Stimulated activated CD8-positive, alpha-beta memory T cell treated with anti-CD3 and anti-CD28 coated beads, Interleukin-7, amount 100 ng/mL, for 4 hours (primary cell): ENCODE results near the gene SNX9.
"Not testable (repeated sequence)": the region's sequence is repeated elsewhere in the genome, so short reads cannot be mapped to it uniquely, and the experiment has no call there.

ENCODE experiments used
- DNase-seq, 2 donors: peaks; one replicate each; pipeline ENCODE4 v3.0.0-alpha.2; 2020; ENCODE audit warnings: low read depth in 2 of 2

SNX9 gene

DNA sequence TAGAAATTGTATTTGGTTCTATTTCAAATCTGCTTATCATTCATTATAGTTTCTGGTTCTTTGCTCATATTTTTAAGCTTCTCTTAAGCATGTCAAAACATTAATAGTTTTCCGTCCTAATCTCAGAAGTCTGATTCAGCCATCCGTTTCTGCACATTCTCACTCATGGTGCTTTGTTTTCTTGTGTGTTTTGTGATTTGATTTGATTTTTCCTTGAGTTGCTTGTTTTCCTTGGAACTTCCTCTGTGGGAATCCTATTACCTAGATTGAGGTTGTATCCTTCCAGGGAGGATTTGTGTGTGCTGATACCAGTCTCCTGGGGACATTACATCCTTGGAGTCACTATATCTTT is 7.9 kb downstream of the SNX9 start:
- DNase-seq: no peak

DNA sequence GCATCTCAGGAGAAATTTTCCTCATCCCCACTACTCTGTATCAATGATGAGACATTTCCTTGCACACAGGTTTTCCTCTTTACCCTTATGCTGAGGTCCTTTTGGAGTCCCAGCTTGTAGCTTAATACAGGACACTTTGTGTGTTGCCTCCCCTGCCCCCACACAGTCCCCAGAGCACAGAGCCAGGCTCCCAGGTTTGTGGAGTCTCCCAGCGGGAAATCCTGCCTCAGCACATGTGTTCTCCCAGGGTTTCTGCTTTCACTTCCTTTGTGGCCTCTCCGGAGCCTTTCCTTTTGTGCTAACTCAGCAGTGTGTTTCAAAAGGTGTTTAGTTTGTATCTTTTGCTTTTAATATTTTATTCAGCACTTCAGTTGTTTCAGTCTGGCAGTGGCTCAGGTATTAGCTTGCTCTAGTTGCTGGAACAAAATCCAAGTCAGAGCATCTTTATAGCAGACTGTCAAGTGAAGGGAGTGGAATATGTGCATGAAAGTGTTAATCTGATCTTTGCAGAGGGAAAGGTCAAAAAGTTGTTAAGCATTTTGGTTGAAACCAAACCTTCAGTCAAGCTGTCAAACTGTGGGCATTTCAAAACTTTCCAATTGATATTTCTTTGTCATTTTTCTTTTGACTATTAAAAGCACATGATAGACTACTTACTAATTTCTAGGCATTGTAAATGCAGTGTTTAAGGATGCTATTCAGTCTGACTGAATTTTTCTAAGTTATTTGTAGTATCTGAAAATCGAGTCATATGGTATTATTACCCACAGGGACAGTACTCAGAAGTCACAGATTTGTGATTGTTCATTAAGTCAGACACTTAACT is 8.6 kb downstream of the SNX9 start:
- DNase-seq: no peak

DNA sequence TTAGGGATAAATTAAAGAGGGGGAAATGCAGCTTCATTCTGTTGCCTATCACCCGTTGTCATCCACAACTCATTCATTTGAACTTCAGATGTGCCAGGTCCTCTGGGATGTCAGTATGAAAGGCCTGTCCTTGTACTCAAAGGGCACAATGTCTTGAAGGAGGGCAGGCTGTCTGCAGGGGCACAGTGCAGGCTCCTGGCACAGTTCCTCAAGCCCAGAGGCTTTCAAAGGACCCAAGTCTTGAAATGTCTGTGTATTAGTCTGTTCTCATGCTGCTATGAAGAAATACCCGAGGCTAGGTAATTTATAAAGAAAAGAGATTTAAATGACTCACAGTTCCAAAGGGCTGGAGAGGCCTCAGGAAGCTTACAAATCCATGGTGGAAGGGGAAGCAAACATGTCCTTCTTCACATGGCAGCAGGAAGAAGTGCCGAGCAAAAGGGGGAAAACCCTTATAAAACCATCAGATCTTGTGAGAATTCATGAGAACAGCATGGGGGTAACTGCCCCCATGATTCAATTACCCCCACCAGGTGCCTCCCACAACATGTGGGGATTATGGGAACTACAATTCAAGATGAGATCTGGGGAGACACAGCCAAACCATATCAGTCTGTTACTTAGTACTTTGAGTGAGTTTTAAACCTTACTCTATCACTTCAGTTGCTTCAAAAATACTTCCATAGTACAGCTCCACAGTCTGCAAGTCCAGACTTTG is 9.4 kb downstream of the SNX9 start:
- no peak for DNase-seq

DNA sequence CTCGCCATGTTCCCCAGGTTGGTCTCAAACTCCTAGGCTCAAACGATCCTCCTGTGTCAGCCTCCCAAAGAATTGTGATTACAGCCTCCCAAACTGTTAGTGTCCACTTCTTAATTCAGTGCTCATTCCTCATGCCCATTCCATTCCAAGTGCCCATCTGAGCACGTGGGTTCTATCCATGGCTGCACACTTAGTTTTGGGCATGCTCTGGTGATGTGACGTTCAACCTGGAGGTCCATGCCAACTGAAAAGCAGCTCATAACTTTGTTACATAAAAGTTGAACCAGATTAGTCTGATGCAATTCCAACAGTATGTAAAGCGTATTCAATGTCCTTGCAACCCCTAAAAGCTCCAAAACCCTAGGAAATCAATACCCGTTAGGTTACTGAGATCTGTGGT is 11.5 kb downstream of the SNX9 start:
- DNase-seq: no peak

DNA sequence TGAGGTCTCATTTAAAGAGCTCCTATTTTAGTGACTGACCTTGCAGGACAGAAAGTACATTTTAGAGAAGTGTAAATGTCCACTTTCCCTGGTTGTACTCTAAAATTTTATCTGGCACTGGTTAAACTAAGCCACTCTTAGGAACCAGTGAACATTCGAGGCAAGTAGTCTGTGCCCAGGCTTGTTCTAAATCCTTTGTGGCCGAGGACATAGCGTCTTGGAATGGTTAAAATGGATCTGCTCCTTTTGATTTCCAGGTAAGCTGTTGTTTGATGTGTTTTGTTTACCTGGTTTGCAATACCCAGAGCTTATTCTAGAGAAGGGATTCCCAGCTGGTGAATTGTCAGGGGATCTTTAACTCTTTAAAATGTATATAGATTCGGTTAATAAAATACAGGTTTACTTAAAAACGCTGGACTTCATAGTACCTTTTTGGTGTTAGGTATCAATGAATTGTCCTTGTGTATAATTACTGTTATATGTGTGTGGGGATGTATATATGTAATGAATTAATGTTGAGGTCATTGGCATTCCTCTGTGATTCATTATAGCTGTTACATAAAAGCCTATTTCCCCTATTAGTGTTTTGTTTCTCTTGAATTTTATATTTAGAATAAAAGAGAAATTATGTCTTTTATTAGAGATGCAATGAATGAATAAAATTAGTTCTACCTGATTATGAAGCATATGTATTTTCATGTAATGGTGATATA is 15.8 kb downstream of the SNX9 start:
- no peak for DNase-seq

DNA sequence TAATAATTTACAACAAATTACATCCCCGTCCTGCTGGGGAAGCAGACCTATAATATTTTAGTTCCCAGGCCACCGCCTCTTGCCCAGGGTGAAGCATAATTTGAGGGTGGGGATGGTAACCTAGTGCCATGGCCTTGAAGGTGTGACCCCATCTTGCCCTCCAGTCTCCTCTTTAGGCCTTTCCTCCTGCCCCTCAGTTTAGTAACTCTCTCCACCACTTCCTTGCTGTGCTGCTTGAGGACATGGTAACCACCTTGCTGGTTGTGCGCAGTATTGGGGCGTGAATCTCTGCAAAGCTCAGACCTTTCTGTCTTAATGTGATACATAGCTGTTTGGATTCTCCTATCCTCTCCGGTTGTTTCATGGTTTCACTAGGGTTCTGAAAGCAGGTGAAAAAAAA is 16.6 kb downstream of the SNX9 start:
- DNase-seq: no peak

DNA sequence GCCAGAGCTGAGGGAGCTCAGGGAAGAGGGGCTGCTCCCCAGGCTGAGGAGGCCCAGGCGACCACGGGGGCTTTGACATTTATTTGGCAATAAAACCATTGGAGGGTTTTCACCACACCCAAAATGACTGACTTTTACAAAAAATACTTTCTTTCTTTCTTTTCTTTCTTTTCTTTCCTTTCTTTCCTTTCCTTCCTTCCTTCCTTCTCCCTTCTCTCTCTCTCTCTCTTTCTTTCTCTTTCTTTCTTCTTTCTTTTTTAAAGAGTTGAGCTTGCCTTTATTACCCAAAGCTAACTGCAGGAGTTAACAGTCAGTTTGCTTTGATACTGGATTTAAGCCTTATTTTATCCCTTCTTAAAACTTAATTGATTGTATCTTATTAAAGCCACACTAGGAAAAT is 17.2 kb downstream of the SNX9 start:
- DNase-seq: no peak

DNA sequence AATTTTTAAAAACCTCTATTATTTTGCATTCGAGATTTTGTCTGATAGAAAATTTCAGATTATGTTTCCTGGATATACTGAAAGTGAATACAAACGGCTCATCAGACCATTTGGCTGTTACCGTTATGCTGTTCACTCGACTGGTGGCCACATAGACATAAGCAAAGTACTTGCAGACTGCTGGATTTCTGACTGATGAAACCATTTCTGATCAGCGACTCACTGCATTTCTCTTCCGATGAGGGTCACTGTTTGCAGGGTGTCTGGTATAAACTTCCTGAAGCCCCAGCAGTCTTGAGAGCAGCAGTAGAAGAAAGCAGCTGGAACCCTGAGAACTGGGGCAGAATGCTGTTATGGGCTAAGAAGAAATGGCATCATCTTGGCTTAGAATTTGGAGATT is 17.7 kb downstream of the SNX9 start:
- no peak for DNase-seq

DNA sequence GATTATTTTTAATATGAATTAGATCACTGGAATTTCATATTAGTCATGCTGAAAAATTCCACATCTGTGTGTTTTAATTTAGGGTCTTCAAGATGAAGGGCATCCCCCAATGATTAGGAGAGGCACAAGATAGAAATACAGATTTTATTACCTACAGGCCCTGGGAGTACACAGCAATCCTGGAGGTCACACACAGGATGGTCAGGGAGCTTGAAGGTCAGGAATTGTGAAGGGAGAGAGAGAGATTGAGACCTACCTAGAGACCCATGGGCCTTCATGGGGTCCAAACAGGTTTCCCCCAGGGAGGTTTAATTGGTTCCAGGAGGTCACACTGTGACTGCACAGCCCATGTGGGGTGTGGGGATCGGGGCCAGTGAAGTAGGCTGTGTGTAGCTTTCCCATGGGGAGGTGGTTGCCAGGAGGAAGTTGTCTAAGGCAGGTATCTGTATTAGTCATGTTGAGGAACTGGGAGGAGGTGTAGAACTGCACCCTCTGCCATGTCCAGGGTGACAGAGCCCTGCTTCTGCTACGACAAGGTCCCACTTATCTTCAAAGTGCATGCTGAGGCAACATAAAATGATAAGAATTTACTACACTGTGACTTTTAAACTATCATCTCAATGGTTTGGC is 18.3 kb downstream of the SNX9 start:
- DNase-seq: no peak

DNA sequence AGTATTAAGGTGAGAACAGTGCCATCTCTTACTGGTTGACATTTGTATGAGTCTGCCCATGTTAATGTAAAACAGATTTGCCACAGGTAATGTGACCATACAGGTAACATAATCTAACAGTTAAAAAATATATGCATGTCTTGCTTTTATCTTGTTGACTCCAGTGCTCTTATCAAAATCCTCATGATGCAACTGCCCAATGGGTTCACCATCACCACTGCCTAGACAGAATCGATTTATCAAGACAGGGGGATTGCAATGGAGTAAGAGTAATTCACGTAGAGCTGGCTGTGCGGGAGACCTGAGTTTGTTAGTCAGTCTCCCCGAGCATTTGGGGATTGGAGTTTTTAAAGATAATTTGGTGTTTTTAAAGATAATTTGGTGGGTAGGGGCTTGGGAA is 19.2 kb downstream of the SNX9 start:
- no peak for DNase-seq

DNA sequence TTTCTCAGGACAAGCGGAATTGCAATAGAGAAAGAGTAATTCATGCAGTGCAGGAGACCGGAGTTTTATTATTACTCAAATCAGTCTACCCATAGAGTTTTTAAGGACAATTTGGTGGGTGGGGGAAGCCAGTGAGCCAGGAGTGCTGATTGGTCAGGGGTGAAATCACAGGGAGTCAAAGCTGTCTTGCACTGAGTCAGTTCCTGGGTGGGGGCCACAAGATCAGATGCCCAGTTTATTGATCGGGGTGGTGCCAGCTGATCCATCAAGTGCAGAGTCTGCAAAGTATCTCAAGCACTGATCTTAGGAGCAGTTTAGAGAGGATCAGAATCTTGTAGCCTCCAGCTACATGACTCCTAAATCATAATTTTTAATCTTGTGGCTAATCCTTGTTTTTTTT is 21.1 kb downstream of the SNX9 start:
- not testable (repeated sequence) for DNase-seq

DNA sequence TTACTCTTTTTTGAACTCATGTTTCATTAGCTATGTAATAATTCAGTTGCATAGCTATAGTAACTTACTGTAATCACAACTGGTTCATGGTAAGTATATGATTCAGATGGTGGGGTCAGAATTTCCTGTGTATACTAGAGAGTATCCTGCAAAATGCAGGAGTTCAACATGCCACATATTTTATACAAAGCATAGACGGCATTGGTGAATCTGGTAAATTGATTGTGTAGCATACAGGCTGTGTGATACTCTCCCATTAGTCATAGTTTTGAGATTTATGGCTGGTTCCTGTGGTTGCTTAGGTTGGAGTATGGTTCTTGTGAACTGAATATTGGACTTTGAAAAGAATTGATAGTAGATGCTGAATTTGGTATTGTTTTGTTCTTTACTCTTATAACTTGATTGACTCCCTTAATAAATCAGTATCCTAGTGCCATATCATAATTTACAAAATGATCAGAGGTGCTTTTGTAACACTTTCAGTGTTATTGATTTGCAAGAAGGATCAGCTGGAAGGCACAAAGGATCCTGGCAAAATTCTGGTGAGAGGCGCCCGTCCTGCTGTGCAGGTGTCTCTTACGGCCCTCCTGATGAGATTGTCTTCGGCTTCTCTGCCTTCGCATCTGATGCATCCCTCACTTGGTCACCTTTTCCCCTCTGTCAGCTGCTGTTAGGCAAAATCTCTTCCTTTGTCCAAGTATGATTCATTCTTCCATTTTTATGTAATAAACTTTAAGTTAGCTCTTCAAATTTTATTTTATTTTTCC is 22.6 kb downstream of the SNX9 start:
- DNase-seq: no peak

DNA sequence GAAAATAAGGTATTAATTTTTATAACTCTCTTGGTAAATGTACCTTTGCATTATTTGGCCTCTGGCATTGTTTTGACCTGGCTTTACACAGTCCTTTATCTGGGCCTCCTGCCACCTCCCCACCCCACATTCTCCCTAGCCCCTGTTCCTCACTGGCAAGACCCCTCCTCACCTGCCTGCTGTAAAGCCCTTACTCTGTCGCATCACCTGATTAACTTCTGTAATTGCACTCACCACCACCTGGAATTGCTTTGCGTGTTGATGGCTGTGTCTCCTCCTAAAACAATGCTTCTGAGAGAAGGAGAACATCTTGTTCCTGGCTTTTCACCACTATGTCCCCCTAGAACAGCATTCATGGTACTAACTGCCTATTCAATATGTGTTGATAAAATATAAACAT is 24.8 kb downstream of the SNX9 start:
- DNase-seq: no peak

DNA sequence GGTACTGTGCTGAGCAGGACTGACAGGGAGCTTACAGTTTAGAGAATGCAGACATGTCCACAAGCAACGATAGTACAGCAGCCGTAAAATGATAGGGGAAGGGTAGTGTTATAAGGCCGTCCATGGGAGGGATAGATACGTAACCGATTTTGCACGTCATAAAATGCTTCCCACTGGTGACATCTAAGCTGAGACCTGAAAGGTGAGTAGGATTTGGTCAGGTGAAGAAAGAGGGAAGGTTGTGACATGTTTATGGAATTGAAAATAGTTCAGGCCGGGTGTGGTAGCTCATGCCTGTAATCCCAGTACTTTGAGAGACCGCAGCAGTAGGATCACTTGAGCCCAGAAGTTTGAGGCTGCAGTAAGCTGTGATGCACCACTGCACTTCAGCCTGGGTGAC is 25.6 kb downstream of the SNX9 start:
- no peak for DNase-seq

DNA sequence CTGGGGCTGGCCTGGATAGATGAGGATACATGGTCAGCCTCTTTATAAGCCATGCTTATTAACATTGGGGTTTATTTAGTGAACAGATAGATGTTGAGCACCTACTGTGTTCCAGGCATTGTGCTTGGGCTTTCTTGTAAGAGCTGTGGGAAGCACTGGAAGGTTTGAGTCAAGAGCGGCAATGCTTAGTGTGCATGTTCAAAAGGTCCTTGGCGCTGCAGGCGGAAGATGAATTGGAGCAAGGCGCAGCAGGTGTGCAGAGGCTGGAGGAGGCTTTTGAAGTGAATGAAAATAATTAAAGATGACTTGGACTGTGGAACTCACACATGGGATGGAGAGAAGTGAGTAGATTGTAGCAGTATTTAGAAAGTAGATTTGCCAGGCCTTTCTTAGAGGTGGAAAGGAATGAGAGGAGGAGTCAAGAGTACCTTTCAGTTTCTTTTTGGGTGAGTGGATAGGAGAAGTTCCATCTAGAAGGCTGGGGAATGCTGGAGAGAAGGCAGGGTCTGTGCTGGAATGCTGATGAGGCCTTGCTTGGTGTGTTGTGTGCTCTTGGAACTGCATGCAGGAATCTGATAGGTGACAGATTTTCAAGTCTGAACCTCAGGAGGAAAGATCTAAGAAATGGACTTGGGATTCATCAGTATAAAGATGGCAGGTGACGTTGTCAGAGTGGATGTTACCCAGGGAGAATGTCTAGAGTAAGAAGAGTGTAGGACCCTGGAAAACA is 26.4 kb downstream of the SNX9 start:
- no peak for DNase-seq

DNA sequence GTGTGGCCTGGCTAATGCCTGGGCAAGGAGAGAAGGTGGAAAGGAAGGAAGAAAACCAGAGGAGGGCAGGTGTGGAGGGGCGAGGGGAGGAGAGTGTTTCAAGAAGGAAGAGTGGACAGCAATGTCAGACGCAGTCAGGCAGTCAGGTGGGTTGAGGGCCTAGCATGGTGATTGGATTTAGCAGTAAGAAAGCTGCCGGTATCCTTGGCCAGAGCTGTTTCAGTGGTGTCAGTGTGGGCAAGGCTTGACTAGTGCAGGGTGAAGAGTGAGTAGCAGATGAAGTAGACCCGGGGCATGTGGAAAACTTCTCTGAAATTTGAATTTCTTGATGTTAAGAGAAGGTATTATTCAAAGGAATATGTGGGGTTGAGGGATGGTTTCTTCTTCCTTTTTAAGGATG is 27.0 kb downstream of the SNX9 start:
- no peak for DNase-seq

DNA sequence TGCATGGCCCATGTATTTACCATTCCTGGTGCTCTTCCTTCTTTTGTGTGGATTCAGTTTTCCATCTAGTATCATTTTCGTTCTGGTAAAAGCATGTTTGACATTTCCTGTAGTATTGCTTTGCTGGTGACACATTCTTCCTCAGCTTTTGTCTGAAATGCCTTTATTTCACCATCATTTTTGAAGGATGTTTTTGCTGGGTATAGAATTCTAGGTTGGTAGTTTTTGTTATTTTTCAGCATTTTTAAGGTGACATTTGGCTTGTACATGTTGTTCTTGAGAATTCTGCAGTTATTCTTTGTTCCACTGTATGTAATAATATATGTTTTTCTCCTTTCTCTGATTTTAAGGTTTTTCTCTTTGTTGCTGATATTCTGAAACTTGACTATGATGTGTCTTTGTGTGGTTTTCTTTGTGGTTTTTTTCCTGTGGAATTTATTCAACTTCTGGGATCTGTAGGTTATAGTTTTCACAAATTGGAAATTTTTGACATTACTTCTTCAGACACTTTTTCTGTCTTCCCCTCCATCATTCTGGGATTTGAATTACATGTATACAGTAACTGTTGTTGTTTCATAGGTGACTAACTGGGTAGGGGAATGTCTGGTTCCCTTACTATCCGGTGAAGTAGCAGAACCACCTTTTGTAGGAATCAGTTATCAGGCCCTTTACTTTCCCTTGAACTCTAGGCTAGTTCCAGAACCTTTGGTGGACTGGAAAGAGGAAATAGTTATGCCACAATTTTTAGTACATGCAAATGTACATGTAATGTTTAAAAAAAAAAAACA is 30.2 kb downstream of the SNX9 start:
- DNase-seq: no peak

DNA sequence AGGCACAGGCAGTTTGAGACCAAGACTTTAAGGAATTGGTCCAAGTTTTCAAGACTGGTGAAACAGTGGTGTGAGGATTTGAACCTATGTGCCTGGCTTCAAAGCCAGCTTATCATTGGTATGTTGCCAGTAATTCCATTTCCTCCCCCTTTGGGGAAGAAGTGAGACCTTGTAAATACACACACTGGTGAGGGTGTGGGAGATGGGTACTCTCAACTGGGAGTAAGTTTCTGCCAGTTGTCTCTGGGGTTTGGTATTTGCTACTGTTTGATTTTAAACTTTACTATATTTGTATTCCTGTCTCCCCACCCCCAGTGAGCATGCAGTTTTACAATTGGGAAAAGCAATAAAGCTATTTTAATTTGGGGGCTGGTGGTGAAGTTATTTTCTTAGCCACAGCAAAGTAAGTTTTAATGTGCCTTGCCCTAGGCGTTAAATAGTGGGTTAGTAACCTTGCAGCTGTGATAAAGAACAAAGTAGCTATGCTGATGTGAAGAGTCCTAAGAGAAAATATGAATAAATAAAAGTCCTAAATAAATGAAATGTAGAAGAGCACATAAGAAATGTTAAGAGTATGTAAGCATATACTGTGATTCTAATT is 31.0 kb downstream of the SNX9 start:
- DNase-seq: no peak

DNA sequence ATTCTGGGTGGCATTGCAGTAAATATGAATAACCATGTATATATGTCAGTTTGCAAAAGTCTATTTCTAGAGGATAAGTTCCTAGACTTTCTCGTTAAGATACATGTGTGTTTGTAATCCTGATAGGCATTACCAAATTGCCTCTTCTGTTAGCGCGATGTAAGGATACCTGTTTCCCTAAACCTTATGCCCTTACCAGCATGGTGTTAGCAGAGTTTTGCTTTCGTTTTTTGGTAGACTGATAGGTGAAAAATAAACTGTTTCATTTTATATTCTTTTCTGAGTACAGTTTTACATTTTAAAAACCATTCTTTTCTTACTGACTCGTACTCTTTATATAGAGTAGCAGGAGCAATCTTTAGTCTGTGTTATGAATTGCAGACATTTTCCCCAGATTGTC is 32.3 kb downstream of the SNX9 start:
- DNase-seq: no peak

DNA sequence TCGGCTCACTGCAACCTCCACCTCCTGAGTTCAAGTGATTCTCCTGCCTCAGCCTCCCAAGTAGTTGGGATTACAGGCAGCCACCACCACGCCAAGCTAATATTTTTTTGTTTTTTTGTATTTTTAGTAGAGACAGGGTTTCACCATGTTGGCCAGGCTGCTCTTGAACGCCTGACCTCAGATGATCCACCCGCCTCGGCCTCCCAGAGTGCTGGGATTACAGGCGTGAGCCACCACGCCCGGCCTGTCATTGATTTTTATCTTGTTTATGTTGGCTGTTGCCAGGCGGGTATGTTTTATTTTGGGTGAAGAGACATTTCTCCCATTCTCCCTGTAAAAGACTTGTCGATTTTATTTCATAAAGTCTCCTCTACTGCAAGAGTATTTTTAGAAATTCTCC is 32.8 kb downstream of the SNX9 start:
- DNase-seq: not testable (repeated sequence)
